Activated T-cell treated with anti-CD3 and anti-CD28 coated beads, Interleukin-2, amount 50 U/mL, for 48 hours (primary cell): Measurements from ENCODE around the gene CHCHD6.

Source experiments
- DNase-seq, 2 experiments: peaks; one replicate each; pipeline ENCODE4 v3.0.0-alpha.2; 2020

The CHCHD6 gene

DNA sequence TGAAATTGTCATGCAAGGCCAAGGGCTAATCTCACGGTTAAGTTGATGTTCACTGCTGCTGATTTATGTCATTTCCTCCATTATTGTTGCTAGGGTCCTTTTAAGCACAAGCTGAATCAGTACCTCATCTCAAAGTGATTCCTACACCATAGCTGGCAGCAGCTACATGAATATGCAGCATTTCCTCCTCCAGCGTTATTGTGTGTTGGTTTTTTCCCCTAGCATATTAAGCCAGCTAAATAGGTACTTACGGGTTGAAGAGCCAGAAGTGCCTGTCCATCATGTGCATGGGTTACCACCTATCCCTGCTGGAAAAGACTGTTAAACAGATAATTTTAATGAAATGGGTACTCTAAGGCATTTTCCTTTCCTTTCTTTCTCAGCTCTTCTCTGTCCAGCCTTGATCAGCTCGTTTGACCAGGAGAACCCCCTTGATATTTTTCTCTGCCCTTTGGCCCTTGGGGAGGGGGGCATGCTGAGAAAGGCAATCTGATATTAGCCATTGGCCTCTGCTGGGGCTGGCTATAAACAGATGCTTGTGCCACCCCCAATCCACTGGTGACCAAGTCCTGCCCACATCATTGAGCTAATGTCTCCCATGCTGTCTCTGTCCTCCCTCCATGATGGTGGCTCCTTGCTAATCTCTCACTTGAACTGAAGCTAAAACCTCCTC, 163.3 kb downstream of the CHCHD6 start:
- no peak for DNase-seq

DNA sequence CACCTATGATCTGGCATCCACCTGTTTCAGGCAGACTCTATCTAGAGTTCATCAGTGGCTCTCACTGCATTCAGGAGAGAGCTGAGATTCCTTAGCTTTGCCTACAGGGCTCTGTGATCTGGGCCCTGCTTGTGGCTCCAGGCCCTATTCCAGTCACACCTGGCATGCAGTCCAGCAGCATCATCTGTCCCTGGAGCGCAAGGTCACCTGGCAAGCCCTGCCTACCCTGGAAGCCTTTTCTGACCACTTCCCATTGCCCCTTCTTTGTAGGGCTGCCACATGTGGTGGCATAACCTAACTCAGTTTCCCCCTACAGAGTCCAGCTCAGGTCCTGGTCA, 163.8 kb downstream of the CHCHD6 start:
- no peak for DNase-seq

DNA sequence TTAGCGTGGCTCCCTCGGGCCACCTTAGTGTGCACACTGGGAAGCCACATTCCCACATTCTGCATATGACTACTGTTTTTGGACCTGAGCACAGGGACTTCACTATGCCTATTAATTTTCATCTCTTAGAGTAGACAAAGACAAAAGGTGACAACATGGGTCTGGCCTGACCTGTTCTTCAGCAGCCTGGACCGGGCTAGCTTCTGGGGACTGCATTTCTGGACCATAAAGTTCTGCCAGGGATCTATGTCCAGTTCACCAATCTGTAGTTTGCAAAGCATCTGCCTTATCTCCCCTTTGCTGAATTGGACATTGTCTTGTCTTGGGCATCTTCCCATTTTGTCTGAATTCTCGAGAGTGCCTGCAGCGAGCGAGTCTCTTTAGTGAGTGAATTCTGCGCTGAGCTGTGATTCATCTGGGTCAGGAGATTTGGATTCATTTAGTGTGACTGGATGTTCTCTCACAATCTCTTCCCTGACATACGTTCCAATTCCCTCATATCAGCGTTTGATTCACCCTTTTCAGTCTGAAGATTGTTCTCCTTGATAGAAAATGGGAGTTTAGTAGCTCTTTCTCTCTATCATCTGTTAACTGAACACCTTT, 166.7 kb downstream of the CHCHD6 start:
- no peak for DNase-seq

DNA sequence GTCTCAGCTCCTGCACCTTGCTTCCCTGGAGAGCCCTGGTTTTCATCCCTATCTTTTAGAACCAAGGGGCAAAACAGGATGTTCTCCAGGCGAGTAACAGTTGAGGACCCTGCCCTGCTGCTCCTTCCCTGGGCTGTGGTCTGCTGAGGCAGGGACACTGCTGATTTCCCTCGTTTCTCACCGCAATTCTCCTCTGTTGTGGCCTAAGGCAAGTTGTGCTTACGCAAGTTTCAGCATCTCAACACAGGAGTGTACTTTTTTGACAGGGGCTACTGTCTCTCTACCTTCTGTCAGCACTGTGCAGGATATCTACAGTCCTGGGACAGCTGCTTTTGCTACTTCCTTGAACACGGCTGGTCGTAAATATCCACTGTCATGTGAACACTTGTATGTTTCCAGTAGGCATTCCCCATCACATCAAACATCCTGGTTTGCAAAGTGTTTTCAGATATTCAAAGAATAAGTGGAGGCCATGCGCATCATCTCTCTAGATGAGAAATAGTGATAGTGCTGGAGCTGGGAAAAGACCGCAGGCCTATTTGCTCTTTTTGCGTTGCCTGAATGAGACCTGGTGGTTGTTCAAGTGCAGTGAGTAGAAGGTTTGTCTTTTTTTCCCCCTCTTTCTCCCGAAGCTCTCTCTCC, 168.8 kb downstream of the CHCHD6 start:
- no peak for DNase-seq

GRCh38 chr3:126873416-126873815, 169.4 kb downstream of the CHCHD6 start:
- DNase-seq: no peak

GRCh38 chr3:126878664-126879063, 174.6 kb downstream of the CHCHD6 start:
- DNase-seq: no peak

DNA sequence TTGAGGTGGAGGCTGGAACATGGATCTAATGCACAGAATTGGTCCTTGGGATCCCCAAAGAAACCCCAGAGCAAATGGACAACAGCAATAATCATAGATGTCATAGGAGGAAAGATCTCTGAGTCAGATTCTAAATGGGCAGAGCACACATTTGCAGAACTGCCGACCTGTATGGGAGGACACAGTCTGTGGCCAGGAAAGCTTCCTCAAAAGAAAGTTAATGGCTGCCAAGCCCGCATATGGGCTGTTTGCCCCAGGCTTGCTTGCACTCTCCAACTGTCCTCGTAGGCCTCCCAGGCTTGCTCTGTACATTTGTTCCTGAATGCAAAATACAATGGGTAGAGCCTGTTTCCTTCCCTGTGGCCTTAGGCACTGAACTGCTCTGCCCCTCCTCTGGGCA, 176.9 kb downstream of the CHCHD6 start:
- no peak for DNase-seq

DNA sequence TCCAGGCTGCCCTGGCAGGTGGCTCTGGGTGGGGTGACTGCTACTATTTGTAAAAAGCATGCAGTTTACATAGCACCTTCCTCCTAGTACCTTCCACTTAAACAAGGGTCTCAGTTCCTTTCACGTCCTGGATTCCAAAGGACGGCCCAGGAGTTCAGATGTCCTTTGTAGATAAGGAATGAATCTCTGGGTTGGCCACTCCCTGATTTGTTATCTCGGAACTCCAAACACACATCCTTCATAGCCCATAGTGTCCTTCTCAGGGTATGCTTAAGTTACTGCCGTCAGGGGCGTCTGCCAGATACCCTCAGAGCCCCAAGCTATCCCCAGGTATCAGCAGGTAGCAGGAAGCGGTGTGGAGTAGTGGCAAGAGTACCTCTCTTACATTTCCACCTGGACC, 177.8 kb downstream of the CHCHD6 start:
- no peak for DNase-seq

- DNase-seq: no peak
Measured at GRCh38 chr3:126883241-126883640, 179.2 kb downstream of the CHCHD6 start.

DNA sequence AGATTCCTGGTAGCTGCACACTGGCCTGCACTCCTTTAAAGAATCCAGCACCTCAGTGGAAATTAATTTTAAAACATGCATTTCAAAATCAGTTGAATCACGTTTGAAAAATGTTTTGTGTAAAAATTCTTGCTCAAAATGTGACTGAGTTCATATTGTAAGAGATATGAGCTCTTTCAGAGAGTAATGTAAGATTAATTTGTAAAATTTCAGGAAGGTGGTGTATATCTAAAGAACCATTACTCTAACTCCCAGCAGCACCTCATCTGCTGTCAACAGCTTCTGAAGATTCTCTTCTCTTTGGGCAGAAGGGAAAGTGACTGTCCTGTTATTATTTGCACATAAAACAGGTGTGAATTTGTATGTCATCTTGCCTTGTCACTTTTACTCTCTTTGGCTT, 181.4 kb downstream of the CHCHD6 start:
- no peak for DNase-seq

- no peak for DNase-seq
Measured at GRCh38 chr3:126886217-126886616, 182.2 kb downstream of the CHCHD6 start.

DNA sequence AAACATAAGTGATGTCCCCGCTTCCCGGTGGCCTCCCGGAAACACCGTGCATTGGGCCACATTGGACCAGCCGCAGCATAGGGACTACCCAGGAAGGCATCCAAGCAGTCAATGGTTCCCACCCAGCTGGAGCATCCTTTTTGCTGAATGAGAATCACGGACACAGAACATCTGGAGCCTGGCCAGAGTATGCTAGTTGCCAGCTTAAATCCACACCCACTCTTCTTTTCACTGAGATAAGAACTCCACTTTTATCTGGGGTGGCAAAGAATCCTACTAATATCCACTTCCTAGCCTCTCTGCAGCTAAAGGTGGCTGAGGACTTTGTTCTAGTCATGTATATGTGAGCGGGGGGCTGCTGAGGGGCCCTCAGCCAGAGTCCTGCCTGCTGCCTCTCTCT, 183.6 kb downstream of the CHCHD6 start:
- DNase-seq: no peak

DNA sequence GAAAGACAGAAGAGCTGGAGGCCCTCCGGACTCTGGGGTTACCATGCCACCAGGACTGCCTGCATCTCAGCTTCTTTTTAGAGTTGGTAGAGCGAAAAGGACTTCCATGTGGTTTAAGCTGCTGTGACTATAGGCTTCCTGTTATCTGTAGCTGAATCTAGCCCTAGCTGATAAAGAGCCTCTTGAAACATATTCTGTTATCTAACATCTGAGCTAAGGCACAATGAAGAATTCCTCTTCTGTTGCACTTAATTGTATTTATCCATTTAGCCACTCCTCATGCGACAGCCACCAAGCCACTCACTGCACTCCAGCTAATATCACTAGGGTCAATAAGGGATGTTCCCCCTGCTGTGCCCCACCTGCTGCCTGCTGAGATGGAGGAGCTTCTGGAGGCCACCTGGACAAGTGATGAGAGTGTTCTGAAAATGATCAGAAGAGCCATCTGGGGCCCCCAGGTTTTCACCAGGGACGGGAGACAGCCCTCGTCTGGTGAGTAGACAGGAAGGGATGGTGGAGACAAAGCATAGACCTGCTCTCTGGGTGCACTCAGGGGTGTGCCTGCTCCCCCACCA, 184.2 kb downstream of the CHCHD6 start:
- no peak for DNase-seq

DNA sequence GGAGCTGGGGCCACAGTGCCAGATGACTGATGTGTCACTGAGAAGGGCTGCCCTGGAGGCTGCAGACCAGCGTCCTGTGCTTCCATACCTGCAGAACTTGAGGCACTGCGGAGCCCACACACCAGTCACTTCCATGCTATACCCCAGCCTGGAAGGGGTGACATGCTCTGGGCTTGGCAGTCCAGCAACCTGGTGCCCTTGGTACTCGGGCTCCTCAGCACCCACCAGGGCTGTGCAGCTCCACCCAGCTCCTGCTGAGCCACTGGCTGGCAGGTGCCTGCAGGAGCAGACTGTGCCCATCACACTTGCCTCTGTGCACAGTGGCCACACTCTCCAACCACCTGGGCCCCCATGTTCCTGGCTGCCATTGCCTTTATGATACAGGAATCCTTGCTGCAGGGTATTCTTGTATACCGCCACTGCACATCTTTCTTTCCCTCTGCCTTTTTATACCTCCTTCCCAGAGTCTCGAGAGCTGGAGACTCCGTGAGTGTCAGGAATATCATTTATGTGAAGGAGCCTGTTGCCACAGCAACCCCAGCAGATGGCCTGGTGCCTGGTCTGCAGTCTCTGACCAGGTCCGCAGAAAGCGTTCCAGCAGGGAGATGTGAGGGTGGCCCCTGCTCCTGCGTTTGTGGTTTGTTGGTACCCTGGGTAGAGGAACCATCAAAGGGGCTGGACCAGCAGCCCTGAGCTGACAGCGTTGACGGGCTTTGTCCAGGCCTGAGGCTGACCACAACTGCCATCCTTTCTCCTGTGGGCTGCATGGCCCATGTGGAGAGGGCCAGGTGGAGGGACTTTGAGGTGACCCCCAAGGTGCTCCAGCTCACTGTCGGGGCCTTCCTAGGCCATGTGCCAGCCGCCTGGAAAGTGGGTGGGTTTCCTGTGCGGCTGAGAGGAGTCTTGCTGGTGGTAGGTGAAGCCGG, 185.5 kb downstream of the CHCHD6 start:
- DNase-seq: no peak

GRCh38 chr3:126891141-126891540, 187.1 kb downstream of the CHCHD6 start:
- no peak for DNase-seq

DNA sequence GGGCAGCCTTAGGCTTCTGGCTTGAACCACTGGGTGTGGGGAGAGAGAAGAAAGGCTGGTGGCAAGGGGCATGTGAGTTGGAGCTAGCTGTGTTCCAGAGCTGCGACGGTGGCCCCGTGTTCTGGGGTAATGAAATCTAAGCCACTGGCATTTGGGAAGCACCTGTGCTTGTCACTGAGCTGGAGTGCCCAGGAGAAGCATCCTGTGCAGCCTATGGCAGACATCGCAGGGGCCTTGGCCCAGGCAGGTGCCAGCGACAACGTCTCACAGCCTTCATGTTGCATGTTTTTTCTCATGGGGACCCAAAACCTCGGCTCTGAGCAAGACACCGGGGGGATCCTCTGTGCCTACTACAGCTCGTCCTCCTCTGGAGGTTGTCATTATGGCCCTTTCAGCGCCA, 187.8 kb downstream of the CHCHD6 start:
- DNase-seq: no peak

DNA sequence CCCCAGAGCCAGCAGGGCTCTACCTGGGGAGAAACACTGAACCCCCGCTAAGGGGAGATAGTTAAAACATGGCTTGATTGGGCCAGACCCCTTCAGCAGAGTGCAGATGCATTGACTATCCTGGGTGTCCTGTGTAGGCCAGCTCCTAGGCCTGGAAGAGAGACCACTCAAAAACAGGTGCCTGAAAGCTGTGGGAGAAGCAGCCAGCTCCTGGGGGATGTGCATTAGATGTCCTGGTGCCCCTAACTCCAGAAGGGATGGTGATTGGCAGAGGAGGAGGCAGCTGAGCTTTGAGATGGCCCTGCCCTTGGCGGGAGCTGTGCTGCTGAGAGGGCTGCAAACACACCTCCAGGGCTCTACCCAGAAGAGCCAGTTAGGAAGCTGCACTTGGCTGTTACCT, 189.6 kb downstream of the CHCHD6 start:
- no peak for DNase-seq

DNA sequence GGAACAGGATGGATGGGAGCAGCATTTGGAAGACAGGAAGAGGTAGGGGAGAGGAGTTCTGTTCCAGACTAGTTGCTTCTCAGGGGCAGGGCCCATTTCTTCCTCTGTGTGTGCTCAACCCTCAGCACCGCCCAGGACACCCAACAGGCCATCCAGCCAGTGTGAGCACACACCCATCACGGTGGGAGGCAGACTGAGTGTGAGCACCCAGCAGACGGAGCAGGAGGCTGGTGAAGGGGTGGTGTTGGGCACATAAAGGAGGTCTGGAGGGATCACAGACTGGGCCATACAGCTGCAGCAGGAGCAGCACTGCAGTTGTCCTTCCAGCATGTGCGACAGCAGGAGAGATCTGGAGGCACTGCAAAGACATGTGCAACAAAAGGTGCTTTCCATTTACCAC, 190.4 kb downstream of the CHCHD6 start:
- DNase-seq: no peak

GRCh38 chr3:126895178-126896066, 191.4 kb downstream of the CHCHD6 start:
- no peak for DNase-seq

GRCh38 chr3:126896067-126896441, 192.0 kb downstream of the CHCHD6 start:
- DNase-seq: no peak

DNA sequence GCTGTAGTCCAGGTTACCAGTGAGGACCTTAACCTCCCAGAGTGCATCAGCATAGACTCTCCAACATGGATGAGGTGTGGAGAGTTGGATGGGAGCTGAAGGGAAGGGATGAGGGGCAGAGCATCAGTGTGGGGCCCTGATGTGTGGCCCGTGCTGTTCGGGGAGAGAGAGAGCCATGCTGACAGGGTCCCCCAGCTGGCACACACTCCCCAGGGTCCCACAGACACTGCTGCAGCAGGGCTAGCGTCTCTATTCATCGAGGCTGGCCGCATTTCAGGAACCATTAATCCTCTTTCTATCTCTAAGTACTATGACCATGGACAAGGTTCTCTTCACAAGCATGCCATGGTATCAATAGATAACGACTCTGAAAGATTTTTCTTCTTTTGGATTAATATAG, 192.9 kb downstream of the CHCHD6 start:
- no peak for DNase-seq

DNA sequence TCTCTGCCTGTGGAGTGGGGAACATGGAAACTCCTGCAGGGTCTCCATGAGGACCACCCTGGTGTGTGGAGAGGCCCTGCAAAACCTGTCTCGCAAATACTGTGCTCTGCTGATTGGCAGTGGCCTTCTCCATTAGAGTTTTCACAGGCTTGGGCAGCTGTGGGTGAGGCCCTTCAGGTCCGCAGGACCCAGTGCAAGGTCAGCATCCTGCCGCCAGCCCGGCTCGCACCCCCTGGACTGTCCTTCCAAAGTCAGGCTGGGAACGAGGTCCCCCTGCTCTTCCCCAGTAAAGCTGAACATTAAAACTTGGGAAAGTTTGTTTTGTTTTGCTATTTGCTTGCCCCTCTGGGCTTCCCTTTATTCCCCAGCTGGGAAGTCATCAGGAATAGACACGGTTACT, 193.9 kb downstream of the CHCHD6 start:
- DNase-seq: no peak
